Activated CD8-positive, alpha-beta T cell treated with anti-CD3 and anti-CD28 coated beads for 36 hours (primary cell): ENCODE data around the gene OLFM2. TPM values are rescaled to one million over a fixed set of nuclear protein-coding genes. Genes with fewer than 3 reads are reported as not detected.
A peak's percentile ranks its signal among the peaks of the same experiment; 100 is the strongest.

Source experiments
- ATAC-seq: fragments of 200-7000 bp; cut with Tn5 transposase; one replicate; pipeline ENCODE4 v1.10.0; 2021; ENCODE audit warnings: mild to moderate bottlenecking, moderate library complexity
- CTCF ChIA-PET: fragments of 350-600 bp; sonication (Branson Sonifier 250); formaldehyde crosslinking; loops from one replicate; lab custom pipeline; 2021; ENCODE audit warnings: antibody characterized with exemption; lab: Charles Lee
- POLR2A ChIA-PET: fragments of 350-600 bp; sonication (Branson Sonifier 250); formaldehyde crosslinking; loops from one replicate; lab custom pipeline; 2021; ENCODE audit warnings: antibody characterized with exemption; lab: Charles Lee
- DNase-seq: peaks from one replicate; pipeline ENCODE4 v3.0.0-alpha.2; 2020
- H3K27ac Mint-ChIP-seq: one replicate; pipeline ENCODE4 v1.8.0; 2021; ENCODE audit warnings: mild to moderate bottlenecking, mixed read lengths
- H3K27me3 Mint-ChIP-seq: one replicate; pipeline ENCODE4 v1.8.0; 2021; ENCODE audit warnings: mixed read lengths
- H3K36me3 Mint-ChIP-seq: one replicate; pipeline ENCODE4 v1.8.0; 2021; ENCODE audit warnings: low read depth, mixed read lengths
- H3K4me1 Mint-ChIP-seq: one replicate; pipeline ENCODE4 v1.8.0; 2021; ENCODE audit warnings: low read depth, mixed read lengths
- H3K4me3 Mint-ChIP-seq: one replicate; pipeline ENCODE4 v1.8.0; 2021; ENCODE audit warnings: mild to moderate bottlenecking, moderate library complexity, mixed read lengths
- H3K9me3 Mint-ChIP-seq: one replicate; pipeline ENCODE4 v1.8.0; 2021; ENCODE audit warnings: mixed read lengths
- CTCF ChIP-seq: fragments of 200-600 bp; IDR thresholded peaks from one replicate; pipeline ENCODE4 v1.8.0; 2022; ENCODE audit warnings: antibody characterized with exemption, mild to moderate bottlenecking
- intact Hi-C: fragments of 100-400 bp; cut with micrococcal nuclease; formaldehyde crosslinking; loops from one replicate; pipeline ENCODE4 v1.10.0; 2022
- total RNA-seq, 2 experiments: library from RNA; stranded (reverse); gene quantifications; one replicate each; pipeline ENCODE4 v1.2.3, GENCODE V29; 2021

OLFM2 gene
- total RNA-seq, 2 experiments from 2014 or later: 2.7 to 3.2 TPM

GRCh38 chr19:9842834-9843625 is 93.3 kb downstream of the OLFM2 start:
- POLR2A ChIA-PET: no interaction called here
- DNase-seq (no peak), ATAC-seq (no peak)
- TF ChIP-seq CTCF: no peak
- Mint-ChIP-seq H3K27me3 (no peaks in the 10 kb centered on the region), H3K4me3 (no peak overlapping the region), H3K9me3 (no peaks in the 10 kb centered on the region), H3K4me1 (peaks cover 33% of the 10 kb centered on the region), H3K36me3 (peaks cover 54% of the 10 kb centered on the region), H3K27ac (no peak overlapping the region)
- intact Hi-C loops: no loop called here
- CTCF ChIA-PET: no interaction called here

GRCh38 chr19:9839415-9839814 is 96.9 kb downstream of the OLFM2 start:
- ATAC-seq: no peak
- Mint-ChIP-seq H3K9me3 (no peaks in the 10 kb centered on the region), H3K27ac (no peak overlapping the region), H3K4me1 (peaks cover 24% of the 10 kb centered on the region), H3K27me3 (no peaks in the 10 kb centered on the region), H3K4me3 (no peak overlapping the region), H3K36me3 (peaks cover 47% of the 10 kb centered on the region)
- intact Hi-C loops: no loop called here
- ChIA-PET POLR2A (interaction anchor here (1.3 to 2.1 kb wide), 3 partner anchors 9 to 20 kb away, joined by 4 to 11 read pairs (median 5); partner anchors contain the start of gene UBL5), CTCF (interaction anchor here (1.2 kb wide), 1 partner anchor 188 kb away, joined by 3 read pairs; no protein-coding TSS in a partner anchor)
- TF ChIP-seq CTCF: no peak
- no peak for DNase-seq

GRCh38 chr19:9838324-9838723 is 98.0 kb downstream of the OLFM2 start:
- no peak for TF ChIP-seq CTCF
- CTCF ChIA-PET: no interaction called here
- POLR2A ChIA-PET: interaction anchor here (1.3 to 2.1 kb wide), 2 partner anchors 10 to 14 kb away, joined by 5 to 6 read pairs; partner anchors contain the start of gene UBL5
- peaks cover 38% of the 10 kb centered on the region for H3K36me3 Mint-ChIP-seq
- no peaks in the 10 kb centered on the region for H3K27me3 Mint-ChIP-seq
- H3K4me1 Mint-ChIP-seq: peaks cover 29% of the 10 kb centered on the region
- DNase-seq (no peak), ATAC-seq (no peak)
- no peaks in the 10 kb centered on the region for H3K9me3 Mint-ChIP-seq
- H3K4me3 Mint-ChIP-seq: no peak overlapping the region
- intact Hi-C loops: no loop called here
- H3K27ac Mint-ChIP-seq: no peak overlapping the region

- intact Hi-C loops: no loop called here
Observed at GRCh38 chr19:9836021-9836420, 100.3 kb downstream of the OLFM2 start.

More at GRCh38 chr19:9836021-9836420, 100.3 kb downstream of the OLFM2 start:
- DNase-seq: no peak
- peak overlapping the region; percentile 81 for H3K4me3 Mint-ChIP-seq
- H3K4me1 Mint-ChIP-seq: peaks cover 24% of the 10 kb centered on the region
- CTCF ChIA-PET: no interaction called here
- peak overlapping the region; percentile 56 for H3K27ac Mint-ChIP-seq
- POLR2A ChIA-PET: interaction anchor here (0.9 to 1.2 kb wide), 4 partner anchors 11 to 191 kb away, joined by 3 to 4 read pairs (median 4); no protein-coding TSS in a partner anchor
- TF ChIP-seq CTCF: no peak
- no peaks in the 10 kb centered on the region for H3K9me3 Mint-ChIP-seq
- H3K27me3 Mint-ChIP-seq: no peaks in the 10 kb centered on the region
- no peak for ATAC-seq
- H3K36me3 Mint-ChIP-seq: peaks cover 19% of the 10 kb centered on the region
